GM18867 (cell line): ENCODE results near the gene CRYBB2.
"Not testable (repeated sequence)": the region's sequence is repeated elsewhere in the genome, so short reads cannot be mapped to it uniquely, and the experiment has no call there.

Source experiments
- ATAC-seq: cut with Tn5 transposase; IDR thresholded peaks from one replicate; pipeline ENCODE4 v1.9.1; 2021; ENCODE audit warnings: mild to moderate bottlenecking, moderate library complexity; ENCODE audit not compliant: unreplicated experiment

The CRYBB2 gene, protein sequence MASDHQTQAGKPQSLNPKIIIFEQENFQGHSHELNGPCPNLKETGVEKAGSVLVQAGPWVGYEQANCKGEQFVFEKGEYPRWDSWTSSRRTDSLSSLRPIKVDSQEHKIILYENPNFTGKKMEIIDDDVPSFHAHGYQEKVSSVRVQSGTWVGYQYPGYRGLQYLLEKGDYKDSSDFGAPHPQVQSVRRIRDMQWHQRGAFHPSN

DNA sequence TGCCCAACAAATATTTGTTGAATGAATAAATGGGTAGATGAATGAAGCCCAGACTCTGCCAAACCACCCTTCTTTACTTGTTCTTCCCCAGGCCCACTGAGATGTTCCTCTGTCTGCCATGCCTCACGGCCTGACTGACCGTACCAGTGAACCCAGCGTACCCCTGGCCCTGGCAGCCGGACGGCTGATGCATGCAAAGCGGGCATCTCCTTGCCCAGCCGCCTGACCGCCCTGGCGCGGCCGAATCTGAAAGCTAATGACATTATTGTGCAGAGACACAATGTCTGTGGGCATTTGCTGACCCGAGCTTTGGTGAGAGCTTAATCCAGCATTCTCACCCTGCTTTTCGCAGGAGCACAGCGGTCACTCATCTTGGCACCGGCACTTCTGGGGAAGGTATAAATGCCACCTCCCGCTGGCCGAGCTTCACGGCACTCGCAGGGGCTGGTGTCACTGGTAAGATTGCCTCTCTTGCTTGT, at the start of gene CRYBB2:
Gene CRYBB2, plus strand, starts transcription at position 429 of the 479 bp plus-strand sequence. CDS start 1,791 bp downstream, outside the sequence.
- no peak for ATAC-seq

DNA sequence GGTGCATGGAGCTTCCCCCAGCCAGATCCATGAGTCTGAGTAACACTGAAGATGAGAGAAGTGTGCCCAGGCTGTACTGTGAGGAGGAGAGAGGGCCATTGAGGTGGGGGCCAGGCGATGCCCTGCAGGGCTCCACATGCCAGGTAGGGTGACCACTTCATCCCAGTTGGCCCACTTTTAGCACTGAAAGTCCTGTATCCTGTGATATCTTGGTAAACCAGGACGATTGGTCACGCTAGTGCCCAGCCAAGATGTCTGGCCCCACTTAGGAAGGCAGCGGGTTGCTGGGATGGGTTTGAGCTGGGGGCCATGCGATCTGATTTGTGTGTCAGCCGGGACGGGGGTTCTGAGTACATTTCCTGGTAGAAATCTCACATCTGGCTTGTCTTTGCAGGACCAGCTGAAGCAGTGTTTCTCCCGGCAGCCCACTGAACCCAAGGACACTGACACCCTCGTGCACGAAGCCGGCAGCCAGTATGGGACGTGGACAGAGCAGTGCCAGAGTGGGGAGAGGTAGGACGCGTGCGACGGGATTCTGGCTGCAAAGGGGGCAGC, 48.9 kb upstream of the CRYBB2 start:
- ATAC-seq: no peak

GRCh38 chr22:25172153-25172552, 47.3 kb upstream of the CRYBB2 start:
- no peak for ATAC-seq

GRCh38 chr22:25174156-25174887, 45.1 kb upstream of the CRYBB2 start:
- no peak for ATAC-seq

GRCh38 chr22:25174888-25175411, 44.5 kb upstream of the CRYBB2 start:
- ATAC-seq: no peak

- no peak for ATAC-seq
Observed at GRCh38 chr22:25176175-25176574, 43.3 kb upstream of the CRYBB2 start.

DNA sequence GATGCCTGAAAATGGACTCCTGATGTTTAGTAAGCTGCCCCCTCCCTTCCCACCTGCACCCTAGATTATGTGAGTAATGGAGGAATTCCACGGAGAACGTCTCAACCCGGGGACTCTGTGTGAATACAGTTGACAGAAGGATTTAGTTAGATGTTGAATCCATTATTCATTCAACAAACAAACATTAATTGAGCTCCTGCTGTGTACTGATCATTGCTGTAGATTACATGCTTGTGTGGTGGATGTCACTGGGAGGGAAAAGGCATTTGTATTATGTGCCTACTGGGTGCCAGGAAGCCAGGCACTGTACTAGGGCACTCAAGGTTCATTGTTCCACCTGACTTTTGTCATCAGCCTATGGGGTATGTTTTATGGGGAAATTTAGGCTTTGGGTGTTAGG, 42.6 kb upstream of the CRYBB2 start:
- ATAC-seq: no peak

DNA sequence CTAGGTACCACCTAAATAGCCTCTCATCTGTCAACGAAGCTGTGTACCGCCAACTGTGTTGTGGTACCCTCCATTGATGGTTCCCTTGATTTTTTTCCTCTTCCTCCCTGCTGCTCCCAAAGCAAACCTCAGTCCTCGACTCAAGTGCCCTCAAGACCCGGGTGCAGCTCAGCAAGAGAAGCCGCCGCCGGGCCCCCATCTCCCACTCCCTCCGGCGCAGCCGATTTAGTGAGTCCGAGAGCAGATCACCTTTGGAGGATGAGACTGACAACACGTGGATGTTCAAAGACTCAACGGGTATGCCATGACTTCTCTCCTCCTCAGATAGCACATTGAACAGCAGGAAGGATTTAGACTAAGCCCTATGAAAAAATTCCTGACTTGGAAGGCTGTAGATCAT, 42.2 kb upstream of the CRYBB2 start:
- no peak for ATAC-seq

GRCh38 chr22:25177895-25178294, 41.5 kb upstream of the CRYBB2 start:
- no peak for ATAC-seq

GRCh38 chr22:25178348-25178747, 41.1 kb upstream of the CRYBB2 start:
- not testable (repeated sequence) for ATAC-seq

- ATAC-seq: not testable (repeated sequence)
Observed at GRCh38 chr22:25178869-25179631, 40.4 kb upstream of the CRYBB2 start.

DNA sequence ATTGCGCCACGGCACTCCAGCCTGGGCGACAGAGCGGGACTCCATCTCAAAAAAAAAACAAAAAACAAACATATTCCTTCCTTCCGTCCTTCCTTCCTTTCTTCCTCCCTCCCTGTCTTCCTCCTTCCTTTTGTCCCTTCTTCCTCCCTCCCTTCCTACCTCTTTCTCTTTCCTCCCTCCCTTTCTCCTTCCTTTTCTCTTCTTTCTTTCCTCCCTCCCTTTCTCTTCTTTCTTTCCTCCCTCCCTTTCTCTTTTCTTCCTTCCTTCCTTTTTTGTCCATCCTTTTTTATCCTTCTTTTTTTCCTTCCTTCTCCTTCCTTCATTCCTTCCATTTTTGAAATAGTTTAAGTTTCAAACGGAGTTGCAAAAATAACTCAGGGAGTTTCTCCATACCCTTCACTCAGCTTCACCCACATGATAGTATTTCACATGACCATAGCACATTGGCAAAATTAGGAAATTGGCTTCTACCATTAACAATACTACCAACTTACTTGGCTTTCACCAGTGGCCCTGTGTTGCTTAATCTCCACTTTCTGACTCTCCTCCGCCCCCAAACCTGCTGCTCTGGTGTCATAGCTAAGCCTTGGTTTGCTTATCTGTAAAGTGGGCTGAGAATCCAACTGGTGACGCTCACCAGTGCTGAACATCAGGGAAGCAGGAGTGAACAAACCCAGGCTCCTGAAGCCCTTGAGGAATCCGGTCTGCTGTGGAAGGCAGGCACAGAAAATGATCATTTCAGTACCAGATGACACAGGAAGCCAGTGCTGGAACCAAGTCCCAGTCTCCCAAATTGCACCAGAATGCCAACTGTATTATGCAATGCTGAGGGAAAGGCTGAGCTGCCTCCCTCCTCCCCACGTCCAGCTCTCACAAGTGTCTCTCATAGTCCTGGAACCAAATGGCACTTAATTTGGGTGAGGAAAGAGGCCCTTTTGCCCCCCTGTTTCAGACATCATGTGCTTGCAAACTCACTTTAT, 37.0 kb upstream of the CRYBB2 start:
- no peak for ATAC-seq

DNA sequence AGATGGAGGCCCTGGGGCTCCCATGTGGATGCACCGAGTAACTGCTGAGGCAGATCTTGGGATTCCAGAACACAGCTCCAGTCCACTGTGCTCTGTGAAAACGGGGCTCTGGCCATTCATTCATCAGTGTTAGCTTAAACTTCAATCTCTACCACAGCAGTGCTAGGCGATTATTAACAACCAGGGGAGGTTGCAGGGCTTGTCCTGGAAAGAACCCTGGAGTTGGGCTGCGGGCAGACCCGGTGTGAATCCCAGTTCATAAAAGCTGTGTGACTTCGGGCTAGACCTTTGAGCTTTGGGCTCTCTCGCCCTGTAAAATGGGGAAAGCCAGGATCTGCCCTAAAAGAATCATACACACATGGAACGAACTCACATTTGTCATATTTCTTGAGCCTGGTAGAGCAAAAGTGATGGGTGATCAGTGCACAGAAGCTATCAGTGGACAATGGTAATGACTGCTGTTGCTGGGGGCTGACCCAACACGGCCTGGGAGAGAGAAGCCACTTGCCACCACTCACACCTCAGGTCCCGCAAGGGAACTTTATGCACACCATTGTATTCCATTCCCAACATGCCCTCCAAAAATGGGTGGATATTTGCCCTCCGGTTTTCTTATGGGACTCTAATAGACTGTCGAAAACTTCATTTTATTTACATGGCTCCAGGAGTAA, 35.4 kb upstream of the CRYBB2 start:
- ATAC-seq: no peak

DNA sequence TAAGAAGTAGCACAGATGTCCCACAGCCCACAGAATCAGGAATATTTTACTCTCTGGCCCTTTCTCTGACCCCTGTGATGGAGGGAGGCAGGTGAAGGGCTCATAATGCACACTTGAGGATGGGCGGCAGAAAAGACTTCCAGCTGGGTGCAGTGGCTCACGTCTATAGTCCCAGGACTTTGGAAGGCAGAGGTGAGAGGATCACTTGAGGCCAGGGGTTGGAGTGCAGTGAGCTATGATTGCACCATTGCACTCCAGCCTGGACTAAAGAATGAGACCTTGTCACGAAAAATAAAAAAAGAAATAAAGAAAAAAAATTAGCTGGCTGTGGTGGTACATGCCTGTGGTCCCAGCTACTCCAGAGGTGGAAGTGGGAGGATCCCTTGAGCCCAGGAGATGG, 33.3 kb upstream of the CRYBB2 start:
- ATAC-seq: no peak

DNA sequence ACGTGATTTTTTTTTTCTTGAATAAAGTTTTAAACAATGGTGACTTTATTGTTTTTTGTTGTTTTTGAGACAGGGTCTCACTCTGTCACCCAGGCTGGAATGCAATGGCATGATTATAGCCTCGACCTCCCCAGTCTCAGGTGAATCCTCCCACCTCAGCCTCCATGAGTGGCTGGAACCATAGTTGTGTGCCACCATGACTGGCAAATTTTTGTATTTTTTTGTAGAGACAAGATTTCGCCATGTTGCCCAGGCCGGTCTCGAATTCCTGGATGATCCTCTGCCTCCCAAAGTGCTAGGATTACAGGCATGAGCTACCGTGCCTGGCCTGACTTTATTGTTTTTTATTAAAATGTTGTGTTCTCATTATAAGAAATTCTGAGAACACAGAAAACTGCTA, 32.0 kb upstream of the CRYBB2 start:
- ATAC-seq: no peak

- no peak for ATAC-seq
Observed at GRCh38 chr22:25192406-25192805, 27.0 kb upstream of the CRYBB2 start.

DNA sequence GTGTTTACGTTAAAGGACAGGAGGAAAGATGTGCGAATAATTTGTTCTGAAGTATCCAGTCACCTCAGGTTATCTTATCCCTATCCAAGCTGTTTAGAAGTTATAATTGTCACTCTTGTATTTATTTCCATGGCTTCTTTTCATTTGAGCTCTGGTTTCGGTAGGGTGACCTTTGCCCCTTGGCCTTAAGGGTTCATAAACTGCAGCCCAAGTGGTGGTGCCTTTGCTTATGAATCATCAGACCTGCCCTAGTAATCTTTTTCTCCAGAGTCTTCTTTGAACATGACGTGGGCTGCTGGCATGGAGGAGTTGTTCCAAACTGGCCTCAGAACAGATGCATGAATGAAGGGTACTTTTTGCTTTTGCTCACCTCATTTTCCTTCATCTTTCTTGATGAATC, 26.3 kb upstream of the CRYBB2 start:
- no peak for ATAC-seq

DNA sequence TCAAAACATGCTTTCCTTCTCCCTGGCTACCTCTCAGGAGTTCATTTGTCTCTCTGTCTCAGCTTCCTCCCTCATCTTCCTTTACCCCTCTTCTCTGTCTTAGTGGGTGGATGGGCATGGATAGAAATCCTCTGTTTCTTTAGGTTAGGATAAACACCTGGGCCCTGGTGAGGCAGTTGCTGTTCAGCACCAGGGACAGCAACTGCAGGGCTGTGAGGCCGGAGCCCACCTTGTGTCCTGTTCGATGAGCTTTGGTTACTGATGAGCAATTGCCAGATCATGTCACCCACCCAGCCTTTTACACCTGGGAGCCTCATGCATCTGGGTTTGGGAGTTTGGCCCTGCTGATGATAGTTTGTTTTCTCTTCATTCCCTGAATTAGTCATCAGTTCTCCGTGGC, 25.9 kb upstream of the CRYBB2 start:
- no peak for ATAC-seq

GRCh38 chr22:25196326-25196725, 23.1 kb upstream of the CRYBB2 start:
- ATAC-seq: no peak
